Ascending aorta (tissue), 2 donors: ENCODE data around the gene ABHD2. TPM values are rescaled to one million over a fixed set of nuclear protein-coding genes. Genes with fewer than 3 reads are reported as not detected.

ENCODE experiments used
- DNase-seq, 2 donors: peaks; one replicate each; pipeline ENCODE4 v3.0.0-alpha.2; 2019; ENCODE audit warnings: low spot score in 2 of 2
- H3K27ac ChIP-seq, 2 donors: fragments of 200-600 bp; sonication (generic); one replicate each; pipeline ENCODE4 v1.5.1; 2016 to 2017; ENCODE audit warnings: mild to moderate bottlenecking in 1 of 2
- H3K27me3 ChIP-seq: fragments of 200-600 bp; sonication (generic); one replicate; pipeline ENCODE4 v1.5.1; 2017
- H3K36me3 ChIP-seq, 2 donors: fragments of 200-600 bp; sonication (generic); one replicate each; pipeline ENCODE4 v1.5.1; 2016
- H3K4me1 ChIP-seq, 2 donors: fragments of 200-600 bp; sonication (generic); one replicate each; pipeline ENCODE4 v1.5.1; 2016 to 2017; ENCODE audit warnings: mild to moderate bottlenecking in 1 of 2
- H3K4me3 ChIP-seq, 2 donors: fragments of 200-600 bp; sonication (generic); one replicate each; pipeline ENCODE4 v1.5.1; 2016 to 2017; ENCODE audit warnings: mild to moderate bottlenecking in 1 of 2
- H3K9me3 ChIP-seq, 2 donors: fragments of 200-600 bp; sonication (generic); one replicate each; pipeline ENCODE4 v1.5.1; 2016
- CTCF ChIP-seq, 3 experiments: fragments of 200-600 bp in 2 of 3; fragments of 450-650 bp in 1 of 3; sonication (generic) in 2 of 3; IDR thresholded peaks; one replicate each; pipeline ENCODE4 v1.5.1; 2016 to 2019; ENCODE audit warnings: antibody characterized with exemption in 3 of 3, mild to moderate bottlenecking in 1 of 3, moderate library complexity in 1 of 3
- intact Hi-C: fragments of 100-400 bp; cut with DNase I; formaldehyde crosslinking; loops from one replicate; pipeline ENCODE4 v1.15.1; 2023
- total RNA-seq: library from RNA; depleted of rRNA; stranded (reverse); fragments of >200 nt; gene quantifications from one replicate; pipeline ENCODE4 v1.1.0, GENCODE V29; 2016

ABHD2 gene
- total RNA-seq, 1 donor from 2014 or later: 228 TPM

GRCh38 chr15:89071471-89071870 lies 16.8 kb upstream of the ABHD2 start:
- no peak overlapping the region for H3K4me3 ChIP-seq
- intact Hi-C loops: no loop called here
- peaks cover 0 to 9% of the 10 kb centered on the region in 2 donors for H3K9me3 ChIP-seq
- H3K27me3 ChIP-seq: no peaks in the 10 kb centered on the region
- H3K27ac ChIP-seq: no peak overlapping the region
- peaks cover 0 to 10% of the 10 kb centered on the region in 2 donors for H3K36me3 ChIP-seq
- H3K4me1 ChIP-seq: peaks cover 0 to 2% of the 10 kb centered on the region in 2 donors
- no peak for DNase-seq
- TF ChIP-seq CTCF (IDR thresholded peaks at IDR 0.05): no peak

- intact Hi-C loops: no loop called here
- no peak for TF ChIP-seq CTCF (IDR thresholded peaks at IDR 0.05)
- peaks cover 0 to 1% of the 10 kb centered on the region in 2 donors for H3K9me3 ChIP-seq
These were observed 15.9 kb upstream of the ABHD2 start for GRCh38 chr15:89072277-89072869.

GRCh38 chr15:89074402-89075012 lies 13.7 kb upstream of the ABHD2 start:
- Histone ChIP-seq H3K9me3 (no peaks in the 10 kb centered on the region), H3K27me3 (no peaks in the 10 kb centered on the region), H3K27ac (no peak overlapping the region), H3K4me1 (no peaks in the 10 kb centered on the region), H3K36me3 (peaks cover 0 to 5% of the 10 kb centered on the region in 2 donors), H3K4me3 (no peak overlapping the region)
- no peak for TF ChIP-seq CTCF (IDR thresholded peaks at IDR 0.05)
- intact Hi-C loops: no loop called here
- DNase-seq: no peak

More at GRCh38 chr15:89072277-89072869, 15.9 kb upstream of the ABHD2 start:
- no peak for DNase-seq
- H3K27ac ChIP-seq: no peak overlapping the region
- peaks cover 0 to 2% of the 10 kb centered on the region in 2 donors for H3K4me1 ChIP-seq
- no peak overlapping the region for H3K4me3 ChIP-seq
- H3K36me3 ChIP-seq: peaks cover 0 to 5% of the 10 kb centered on the region in 2 donors
- no peaks in the 10 kb centered on the region for H3K27me3 ChIP-seq

GRCh38 chr15:89075101-89075640 lies 13.1 kb upstream of the ABHD2 start:
- Histone ChIP-seq H3K27me3 (no peaks in the 10 kb centered on the region), H3K4me1 (no peaks in the 10 kb centered on the region), H3K27ac (no peak overlapping the region), H3K4me3 (no peak overlapping the region), H3K36me3 (peaks cover 0 to 5% of the 10 kb centered on the region in 2 donors), H3K9me3 (no peaks in the 10 kb centered on the region)
- DNase-seq: no peak
- intact Hi-C loops: no loop called here
- no peak for TF ChIP-seq CTCF (IDR thresholded peaks at IDR 0.05)

- Histone ChIP-seq H3K4me3 (no peak overlapping the region), H3K9me3 (no peaks in the 10 kb centered on the region), H3K27ac (no peak overlapping the region), H3K27me3 (no peaks in the 10 kb centered on the region), H3K36me3 (peaks cover 0 to 5% of the 10 kb centered on the region in 2 donors), H3K4me1 (no peaks in the 10 kb centered on the region)
- no peak for DNase-seq
- TF ChIP-seq CTCF (IDR thresholded peaks at IDR 0.05): no peak
- intact Hi-C loops: no loop called here
These were observed 12.4 kb upstream of the ABHD2 start for GRCh38 chr15:89075846-89076245.
